OCI-LY7 (cell line): ENCODE data around the gene MAGEF1. TPM values are rescaled to one million over a fixed set of nuclear protein-coding genes. Genes with fewer than 3 reads are reported as not detected.

Experiments
- BruUV-seq: library from RNA; stranded (reverse); fragments of 400-500 nt; replicated peaks from 2 replicates; lab custom pipeline; 2021; lab: Mats Ljungman, UMichigan
- CTCF ChIA-PET: fragments of 300-600 bp; sonication (Branson Sonifier 250); formaldehyde crosslinking; loops from one replicate; lab custom pipeline; 2022; ENCODE audit warnings: antibody characterized with exemption; ENCODE audit not compliant: unreplicated experiment; lab: Charles Lee
- POLR2A ChIA-PET: fragments of 300-600 bp; sonication (Branson Sonifier 250); formaldehyde crosslinking; loops from one replicate; lab custom pipeline; 2022; ENCODE audit warnings: antibody characterized with exemption; lab: Charles Lee
- DNase-seq: peaks from one replicate; pipeline ENCODE4 v3.0.0-alpha.2; 2015; ENCODE audit warnings: low spot score
- H2AFZ ChIP-seq: fragments of 200-600 bp; sonication (generic), shearing (Covaris generic); 2 replicates; pipeline ENCODE4 v1.6.1; 2014; ENCODE audit warnings: mild to moderate bottlenecking, antibody characterized with exemption, low read length, moderate library complexity
- H3K27ac ChIP-seq: fragments of 200-600 bp; sonication (generic); 2 replicates; pipeline ENCODE4 v1.5.1; 2014; ENCODE audit warnings: mixed run types, low read depth, mild to moderate bottlenecking, moderate library complexity, low read length, inconsistent platforms; ENCODE audit not compliant: poor library complexity, severe bottlenecking
- H3K36me3 ChIP-seq: fragments of 200-600 bp; sonication (generic); 2 replicates; pipeline ENCODE4 v1.6.1; 2014; ENCODE audit warnings: mild to moderate bottlenecking, antibody characterized with exemption, low read length, moderate library complexity, mixed read lengths; ENCODE audit not compliant: insufficient read depth
- H3K4me1 ChIP-seq: fragments of 200-600 bp; sonication (generic); 2 replicates; pipeline ENCODE4 v1.5.1; 2014; ENCODE audit warnings: mild to moderate bottlenecking, low read length; ENCODE audit not compliant: insufficient read depth, poor library complexity, severe bottlenecking
- H3K4me2 ChIP-seq: fragments of 200-600 bp; sonication (generic); 2 replicates; pipeline ENCODE4 v1.6.1; 2014; ENCODE audit warnings: mild to moderate bottlenecking, low read length
- H3K4me3 ChIP-seq: fragments of 200-600 bp; sonication (generic); 2 replicates; pipeline ENCODE4 v1.5.1; 2014; ENCODE audit warnings: mild to moderate bottlenecking, low read depth, low read length; ENCODE audit not compliant: poor library complexity, severe bottlenecking
- H3K79me2 ChIP-seq: fragments of 200-600 bp; sonication (generic); 2 replicates; pipeline ENCODE4 v1.6.1; 2016; ENCODE audit warnings: low read depth, mild to moderate bottlenecking, low read length, moderate library complexity, mixed read lengths; ENCODE audit not compliant: insufficient read depth
- H3K9me2 ChIP-seq: fragments of 200-600 bp; sonication (generic); 2 replicates; pipeline ENCODE4 v1.6.1; 2016; ENCODE audit warnings: mild to moderate bottlenecking, low read length, mixed read lengths; ENCODE audit not compliant: insufficient read depth
- H3K9me3 ChIP-seq: fragments of 200-600 bp; sonication (generic); 2 replicates; pipeline ENCODE4 v1.6.1; 2014; ENCODE audit warnings: mild to moderate bottlenecking, mixed run types, low read length, mixed read lengths
- H4K20me1 ChIP-seq: fragments of 200-600 bp; sonication (generic); 2 replicates; pipeline ENCODE4 v1.6.1; 2014; ENCODE audit warnings: mild to moderate bottlenecking, antibody characterized with exemption, low read length, moderate library complexity, mixed read lengths; ENCODE audit not compliant: insufficient read depth
- CTCF ChIP-seq: fragments of 200-600 bp; sonication (generic); conservative IDR thresholded peaks from 2 replicates; pipeline ENCODE4 v1.5.1; 2014; ENCODE audit warnings: mild to moderate bottlenecking, antibody characterized with exemption, low read length, moderate library complexity, mixed read lengths
- EZH2phosphoT487 ChIP-seq: fragments of 200-600 bp; sonication (generic); IDR thresholded peaks from 2 replicates; pipeline ENCODE4 v1.6.1; 2018; ENCODE audit warnings: low read depth, borderline replicate concordance, mild to moderate bottlenecking, mixed run types, antibody characterized with exemption, low read length, moderate library complexity, mixed read lengths
- intact Hi-C: fragments of 100-400 bp; cut with micrococcal nuclease; formaldehyde crosslinking; loops from one replicate; pipeline ENCODE4 v1.10.0; 2022; ENCODE audit not compliant: unreplicated experiment
- total RNA-seq, 2 experiments: library from RNA; depleted of rRNA in 1 of 2; stranded (reverse); fragments of >200 nt in 1 of 2; shearing (Covaris generic) in 1 of 2; gene quantifications; 2 replicates each; pipeline ENCODE4 v1.2.3, GENCODE V29; 2014 to 2022

Gene MAGEF1
- total RNA-seq, 2 experiments from 2014 or later = 29.2 to 47.8 TPM

- TF ChIP-seq EZH2phosphoT487 (no peak), CTCF (no peak)
- DNase-seq = no peak
- Histone ChIP-seq H3K27ac (no peak overlapping the region), H2AFZ (no peak overlapping the region), H3K36me3 (no peaks in the 10 kb centered on the region), H3K4me2 (no peak overlapping the region), H3K9me2 (no peaks in the 10 kb centered on the region), H3K4me3 (no peak overlapping the region), H3K79me2 (no peaks in the 10 kb centered on the region), H3K4me1 (peaks cover 6% of the 10 kb centered on the region), H3K9me3 (no peaks in the 10 kb centered on the region), H4K20me1 (no peaks in the 10 kb centered on the region)
- POLR2A ChIA-PET = interaction anchor here (0.6 kb wide), 2 partner anchors 18 to 23 kb away, joined by 3 to 4 read pairs; no protein-coding TSS in a partner anchor
- CTCF ChIA-PET = no interaction called here
- intact Hi-C loops = no loop called here
- no TSS peak for BruUV-seq
Measured at GRCh38 chr3:184757022-184757651, 45.3 kb upstream of the MAGEF1 start.

- Histone ChIP-seq H3K9me2 (no peaks in the 10 kb centered on the region), H3K4me2 (no peak overlapping the region), H3K4me3 (no peak overlapping the region), H4K20me1 (no peaks in the 10 kb centered on the region), H3K27ac (no peak overlapping the region), H3K4me1 (peaks cover 6% of the 10 kb centered on the region), H2AFZ (no peak overlapping the region), H3K9me3 (no peaks in the 10 kb centered on the region), H3K79me2 (no peaks in the 10 kb centered on the region), H3K36me3 (no peaks in the 10 kb centered on the region)
- no TSS peak for BruUV-seq
- POLR2A ChIA-PET = interaction anchor here (0.7 to 0.9 kb wide), 2 partner anchors 10 to 14 kb away, joined by 3 to 4 read pairs; no protein-coding TSS in a partner anchor
- TF ChIP-seq CTCF = no peak
- CTCF ChIA-PET = interaction anchor here (0.6 kb wide), 1 partner anchor 1419 kb away, joined by 9 read pairs; no protein-coding TSS in a partner anchor
- intact Hi-C loops = no loop called here
- DNase-seq = no peak
Measured at GRCh38 chr3:184756151-184757021, 44.5 kb upstream of the MAGEF1 start.
